Measurements from ENCODE around the gene IRAG1.
"Not testable (repeated sequence)": the region's sequence is repeated elsewhere in the genome, so short reads cannot be mapped to it uniquely, and the experiment has no call there.

IRAG1 gene

GRCh38 chr11:10686311-10686710, 7.2 kb downstream of the IRAG1 start:
- Mint-ChIP-seq H3K9me3 (ENCODE audit: low read depth) (no peaks in the 10 kb centered on the region), H3K27ac (no peak overlapping the region), H3K4me3 (no peak overlapping the region), H3K4me1 (ENCODE audit: low read depth) (no peaks in the 10 kb centered on the region), H3K36me3 (no peaks in the 10 kb centered on the region), H3K27me3 (peaks cover 7% of the 10 kb centered on the region)

GRCh38 chr11:10683429-10683828, 10.1 kb downstream of the IRAG1 start:
- no peak overlapping the region for H3K4me3 Mint-ChIP-seq
- no peaks in the 10 kb centered on the region for H3K36me3 Mint-ChIP-seq
- H3K27me3 Mint-ChIP-seq: peaks cover 11% of the 10 kb centered on the region
- no peaks in the 10 kb centered on the region for H3K9me3 Mint-ChIP-seq (ENCODE audit: low read depth)
- H3K27ac Mint-ChIP-seq: no peak overlapping the region
- H3K4me1 Mint-ChIP-seq (ENCODE audit: low read depth): no peaks in the 10 kb centered on the region

GRCh38 chr11:10680956-10681487, 12.5 kb downstream of the IRAG1 start:
- Mint-ChIP-seq H3K36me3 (no peaks in the 10 kb centered on the region), H3K27me3 (peaks cover 25% of the 10 kb centered on the region), H3K27ac (no peak overlapping the region), H3K4me1 (ENCODE audit: low read depth) (no peaks in the 10 kb centered on the region), H3K4me3 (no peak overlapping the region), H3K9me3 (ENCODE audit: low read depth) (no peaks in the 10 kb centered on the region)

GRCh38 chr11:10680279-10680678, 13.3 kb downstream of the IRAG1 start:
- not testable (repeated sequence) for H3K4me1 Mint-ChIP-seq (ENCODE audit: low read depth); H3K27ac Mint-ChIP-seq; H3K9me3 Mint-ChIP-seq (ENCODE audit: low read depth)

GRCh38 chr11:10679644-10680043, 13.9 kb downstream of the IRAG1 start:
- Mint-ChIP-seq H3K4me3 (no peak overlapping the region), H3K27me3 (peaks cover 29% of the 10 kb centered on the region), H3K9me3 (ENCODE audit: low read depth) (no peaks in the 10 kb centered on the region), H3K27ac (no peak overlapping the region), H3K36me3 (no peaks in the 10 kb centered on the region), H3K4me1 (ENCODE audit: low read depth) (peaks cover 3% of the 10 kb centered on the region)

More at GRCh38 chr11:10680279-10680678, 13.3 kb downstream of the IRAG1 start:
- H3K27me3 Mint-ChIP-seq: peaks cover 28% of the 10 kb centered on the region
- not testable (repeated sequence) for H3K36me3 Mint-ChIP-seq, H3K4me3 Mint-ChIP-seq

GRCh38 chr11:10678101-10678500, 15.5 kb downstream of the IRAG1 start:
- no peak overlapping the region for H3K27ac Mint-ChIP-seq
- no peaks in the 10 kb centered on the region for H3K9me3 Mint-ChIP-seq (ENCODE audit: low read depth)
- peaks cover 39% of the 10 kb centered on the region for H3K27me3 Mint-ChIP-seq
- peaks cover 6% of the 10 kb centered on the region for H3K4me1 Mint-ChIP-seq (ENCODE audit: low read depth)
- no peak overlapping the region for H3K4me3 Mint-ChIP-seq
- no peaks in the 10 kb centered on the region for H3K36me3 Mint-ChIP-seq

GRCh38 chr11:10676919-10677318, 16.6 kb downstream of the IRAG1 start:
- no peak overlapping the region for H3K27ac Mint-ChIP-seq
- peaks cover 39% of the 10 kb centered on the region for H3K27me3 Mint-ChIP-seq

GRCh38 chr11:10674911-10675440, 18.6 kb downstream of the IRAG1 start:
- H3K9me3 Mint-ChIP-seq (ENCODE audit: low read depth): no peaks in the 10 kb centered on the region
- no peak overlapping the region for H3K27ac Mint-ChIP-seq
- H3K36me3 Mint-ChIP-seq: no peaks in the 10 kb centered on the region
- H3K4me3 Mint-ChIP-seq: no peak overlapping the region
- H3K4me1 Mint-ChIP-seq (ENCODE audit: low read depth): peaks cover 6% of the 10 kb centered on the region
- peaks cover 39% of the 10 kb centered on the region for H3K27me3 Mint-ChIP-seq

More at GRCh38 chr11:10676919-10677318, 16.6 kb downstream of the IRAG1 start:
- Mint-ChIP-seq H3K36me3 (no peaks in the 10 kb centered on the region), H3K4me3 (no peak overlapping the region), H3K9me3 (ENCODE audit: low read depth) (no peaks in the 10 kb centered on the region), H3K4me1 (ENCODE audit: low read depth) (peaks cover 6% of the 10 kb centered on the region)

GRCh38 chr11:10674440-10674855, 19.1 kb downstream of the IRAG1 start:
- H3K4me3 Mint-ChIP-seq: no peak overlapping the region
- H3K36me3 Mint-ChIP-seq: no peaks in the 10 kb centered on the region
- H3K4me1 Mint-ChIP-seq (ENCODE audit: low read depth): peaks cover 6% of the 10 kb centered on the region
- H3K9me3 Mint-ChIP-seq (ENCODE audit: low read depth): no peaks in the 10 kb centered on the region
- H3K27ac Mint-ChIP-seq: no peak overlapping the region
- H3K27me3 Mint-ChIP-seq: peaks cover 37% of the 10 kb centered on the region

GRCh38 chr11:10673501-10674062, 20.0 kb downstream of the IRAG1 start:
- Mint-ChIP-seq H3K27me3 (peaks cover 31% of the 10 kb centered on the region), H3K9me3 (ENCODE audit: low read depth) (no peaks in the 10 kb centered on the region), H3K27ac (no peak overlapping the region), H3K4me3 (no peak overlapping the region), H3K36me3 (no peaks in the 10 kb centered on the region), H3K4me1 (ENCODE audit: low read depth) (peaks cover 6% of the 10 kb centered on the region)

GRCh38 chr11:10670099-10670498, 23.5 kb downstream of the IRAG1 start:
- Mint-ChIP-seq H3K27ac (no peak overlapping the region), H3K36me3 (no peaks in the 10 kb centered on the region), H3K4me1 (ENCODE audit: low read depth) (peaks cover 3% of the 10 kb centered on the region), H3K4me3 (no peak overlapping the region), H3K9me3 (ENCODE audit: low read depth) (no peaks in the 10 kb centered on the region), H3K27me3 (peaks cover 16% of the 10 kb centered on the region)

GRCh38 chr11:10669258-10670033, 24.1 kb downstream of the IRAG1 start:
- Mint-ChIP-seq H3K4me3 (no peak overlapping the region), H3K27ac (no peak overlapping the region), H3K9me3 (ENCODE audit: low read depth) (no peaks in the 10 kb centered on the region), H3K4me1 (ENCODE audit: low read depth) (peaks cover 1% of the 10 kb centered on the region), H3K36me3 (no peaks in the 10 kb centered on the region), H3K27me3 (peaks cover 13% of the 10 kb centered on the region)

- no peaks in the 10 kb centered on the region for H3K36me3 Mint-ChIP-seq
Observed at GRCh38 chr11:10667521-10667885, 26.1 kb downstream of the IRAG1 start.

GRCh38 chr11:10666556-10667520, 26.7 kb downstream of the IRAG1 start:
- Mint-ChIP-seq H3K27ac (no peak overlapping the region), H3K4me1 (ENCODE audit: low read depth) (no peaks in the 10 kb centered on the region), H3K4me3 (no peak overlapping the region), H3K36me3 (no peaks in the 10 kb centered on the region), H3K27me3 (peaks cover 5% of the 10 kb centered on the region), H3K9me3 (ENCODE audit: low read depth) (no peaks in the 10 kb centered on the region)

More at GRCh38 chr11:10667521-10667885, 26.1 kb downstream of the IRAG1 start:
- H3K4me3 Mint-ChIP-seq: no peak overlapping the region
- no peaks in the 10 kb centered on the region for H3K9me3 Mint-ChIP-seq (ENCODE audit: low read depth)
- H3K27me3 Mint-ChIP-seq: peaks cover 5% of the 10 kb centered on the region
- no peak overlapping the region for H3K27ac Mint-ChIP-seq
- H3K4me1 Mint-ChIP-seq (ENCODE audit: low read depth): no peaks in the 10 kb centered on the region

All from activated naive CD8-positive, alpha-beta T cell (primary cell).